ENCODE data around the gene FRS3. TPM values are rescaled to one million over a fixed set of nuclear protein-coding genes. Genes with fewer than 3 reads are reported as not detected.

The FRS3 gene
- total RNA-seq, 1 experiment from 2014 or later: 4.5 TPM

GRCh38 chr6:41799559-41799911, 19.8 kb upstream of the FRS3 start:
- intact Hi-C loops (cut with micrococcal nuclease; ENCODE audit: unreplicated experiment): no loop called here
- H3K79me2 ChIP-seq (ENCODE audit: low read depth): no peaks in the 10 kb centered on the region

DNA sequence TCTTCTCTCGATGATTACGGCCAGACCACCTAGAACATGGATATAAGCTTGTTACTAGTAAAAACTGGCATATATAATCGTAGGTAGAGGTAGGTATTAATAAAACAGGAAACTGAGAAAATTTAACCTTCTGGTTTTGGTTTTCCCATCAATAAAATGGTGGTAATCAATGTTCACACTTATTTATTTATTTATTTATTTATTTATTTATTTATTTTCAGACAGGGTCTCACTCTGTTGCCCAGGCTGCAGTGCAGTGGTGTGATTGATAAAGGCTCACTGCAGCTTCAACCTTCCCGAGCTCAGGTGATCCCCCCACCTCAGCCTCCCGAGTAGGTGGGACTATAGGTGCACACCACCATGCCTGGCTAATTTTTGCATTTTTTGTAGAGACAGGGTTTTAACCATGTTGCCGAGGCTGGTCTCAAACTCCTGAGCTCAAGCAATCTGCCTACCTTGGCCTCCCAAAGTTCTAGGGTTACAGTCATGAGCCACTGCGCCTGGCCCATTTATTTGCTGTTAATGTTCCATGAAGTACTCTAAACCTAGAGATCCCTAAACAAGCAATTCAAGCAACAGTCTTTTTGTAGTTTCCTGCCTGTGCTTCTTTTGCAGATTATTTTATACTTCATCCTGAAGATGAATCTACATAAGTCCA, 19.3 kb upstream of the FRS3 start:
- intact Hi-C loops (cut with micrococcal nuclease; ENCODE audit: unreplicated experiment): no loop called here
- TF ChIP-seq CTCF (conservative IDR thresholded peaks at IDR 0.05) (no peak), EZH2 (IDR thresholded peaks at IDR 0.05; ENCODE audit: low read depth) (no peak)
- no peak overlapping the region for H2AFZ ChIP-seq
- no peaks in the 10 kb centered on the region for H3K36me3 ChIP-seq (ENCODE audit: low read depth)
- no peaks in the 10 kb centered on the region for H3K4me1 ChIP-seq (replicated peaks; ENCODE audit: insufficient read depth)
- peaks cover 15% of the 10 kb centered on the region; the same call in 1 of the 2 replicates for H3F3A ChIP-seq (ENCODE audit: insufficient read depth, low read depth)
- ChIA-PET POLR2A (ENCODE audit: unreplicated experiment) (no interaction called here), CTCF (no interaction called here)
- H3K9me2 ChIP-seq (ENCODE audit: insufficient read depth): no peaks in the 10 kb centered on the region
- no peak overlapping the region for H3K27ac ChIP-seq
- no TSS peak for BruUV-seq (replicated peaks)
- no peaks in the 10 kb centered on the region for H3K27me3 ChIP-seq (ENCODE audit: insufficient read depth, low read depth)
- H3K9me3 ChIP-seq (ENCODE audit: insufficient read depth, low read depth): no peaks in the 10 kb centered on the region
- no peaks in the 10 kb centered on the region for H4K20me1 ChIP-seq (ENCODE audit: insufficient read depth)
- no peak overlapping the region for H3K4me2 ChIP-seq
- no peaks in the 10 kb centered on the region for H3K79me2 ChIP-seq (ENCODE audit: low read depth)
- no peak for DNase-seq
- H3K4me3 ChIP-seq: no peak overlapping the region

More at GRCh38 chr6:41799559-41799911, 19.8 kb upstream of the FRS3 start:
- Histone ChIP-seq H3K36me3 (ENCODE audit: low read depth) (no peaks in the 10 kb centered on the region), H3K4me1 (replicated peaks; ENCODE audit: insufficient read depth) (no peaks in the 10 kb centered on the region), H3K9me3 (ENCODE audit: insufficient read depth, low read depth) (no peaks in the 10 kb centered on the region), H3K4me3 (no peak overlapping the region), H3K9me2 (ENCODE audit: insufficient read depth) (no peaks in the 10 kb centered on the region), H2AFZ (no peak overlapping the region), H3K27me3 (ENCODE audit: insufficient read depth, low read depth) (no peaks in the 10 kb centered on the region), H3F3A (ENCODE audit: insufficient read depth, low read depth) (peaks cover 15% of the 10 kb centered on the region; the same call in 1 of the 2 replicates), H3K4me2 (no peak overlapping the region), H3K27ac (no peak overlapping the region), H4K20me1 (ENCODE audit: insufficient read depth) (no peaks in the 10 kb centered on the region)
- CTCF ChIA-PET: no interaction called here
- no peak for DNase-seq
- TF ChIP-seq CTCF (conservative IDR thresholded peaks at IDR 0.05) (no peak), EZH2 (IDR thresholded peaks at IDR 0.05; ENCODE audit: low read depth) (no peak)
- POLR2A ChIA-PET (ENCODE audit: unreplicated experiment): no interaction called here
- no TSS peak for BruUV-seq (replicated peaks)

- no peak overlapping the region for H2AFZ ChIP-seq
- no peak overlapping the region for H3K4me2 ChIP-seq
- H3K4me1 ChIP-seq (replicated peaks; ENCODE audit: insufficient read depth): no peaks in the 10 kb centered on the region
- H3K9me2 ChIP-seq (ENCODE audit: insufficient read depth): no peaks in the 10 kb centered on the region
- ChIA-PET POLR2A (ENCODE audit: unreplicated experiment) (no interaction called here), CTCF (no interaction called here)
- H3K27ac ChIP-seq: no peak overlapping the region
- H3K79me2 ChIP-seq (ENCODE audit: low read depth): no peaks in the 10 kb centered on the region
- intact Hi-C loops (cut with micrococcal nuclease; ENCODE audit: unreplicated experiment): no loop called here
- peaks cover 4% of the 10 kb centered on the region; the same call in 1 of the 2 replicates for H3K36me3 ChIP-seq (ENCODE audit: low read depth)
- peaks cover 18% of the 10 kb centered on the region for H3F3A ChIP-seq (ENCODE audit: insufficient read depth, low read depth)
- DNase-seq: no peak
- BruUV-seq (replicated peaks): no TSS peak
- H4K20me1 ChIP-seq (ENCODE audit: insufficient read depth): no peaks in the 10 kb centered on the region
- TF ChIP-seq EZH2 (IDR thresholded peaks at IDR 0.05; ENCODE audit: low read depth) (no peak), CTCF (conservative IDR thresholded peaks at IDR 0.05) (no peak)
- no peaks in the 10 kb centered on the region for H3K27me3 ChIP-seq (ENCODE audit: insufficient read depth, low read depth)
- H3K9me3 ChIP-seq (ENCODE audit: insufficient read depth, low read depth): no peaks in the 10 kb centered on the region
- H3K4me3 ChIP-seq: no peak overlapping the region
Observed at GRCh38 chr6:41796474-41796873, 16.8 kb upstream of the FRS3 start.

All from PC-9 (cell line).